SU-DHL-6 (cell line): ENCODE data around the gene BRSK2.

Source experiments
- H2AFZ ChIP-seq: fragments of 200-600 bp; sonication (generic); 2 replicates; pipeline ENCODE4 v1.6.1; 2014; ENCODE audit warnings: low read depth, mild to moderate bottlenecking, moderate library complexity, mixed read lengths, antibody characterized with exemption, low read length; ENCODE audit not compliant: severe bottlenecking
- H3F3A ChIP-seq: fragments of 200-600 bp; shearing (Covaris generic); 2 replicates; pipeline ENCODE4 v1.6.0; 2016; ENCODE audit warnings: antibody characterized with exemption, mild to moderate bottlenecking; ENCODE audit not compliant: insufficient read depth
- H3K27ac ChIP-seq: fragments of 200-600 bp; sonication (generic); 2 replicates; pipeline ENCODE4 v1.5.1; 2016; ENCODE audit warnings: low read depth, mild to moderate bottlenecking, low read length, moderate library complexity, mixed read lengths
- H3K27me3 ChIP-seq: fragments of 200-600 bp; sonication (generic), shearing (Covaris generic); 2 replicates; pipeline ENCODE4 v1.6.0; 2014; ENCODE audit warnings: mild to moderate bottlenecking, low read length
- H3K36me3 ChIP-seq: fragments of 200-600 bp; sonication (generic); 2 replicates; pipeline ENCODE4 v1.6.1; 2014; ENCODE audit warnings: mild to moderate bottlenecking, low read length, mixed read lengths
- H3K4me2 ChIP-seq: fragments of 300-600, 200-600 bp; shearing (Covaris generic), sonication (generic); 2 replicates; pipeline ENCODE4 v1.6.0; 2014; ENCODE audit warnings: low read length, low read depth, mild to moderate bottlenecking; ENCODE audit not compliant: poor library complexity, severe bottlenecking
- H3K4me3 ChIP-seq: fragments of 200-600 bp; sonication (generic); 2 replicates; pipeline ENCODE4 v1.5.1; 2014; ENCODE audit warnings: antibody characterized with exemption, low read length, mild to moderate bottlenecking, mixed read lengths; ENCODE audit not compliant: insufficient read depth, poor library complexity, severe bottlenecking
- H3K79me2 ChIP-seq: fragments of 200-600 bp; sonication (generic); 2 replicates; pipeline ENCODE4 v1.6.1; 2014; ENCODE audit warnings: mild to moderate bottlenecking, low read length, moderate library complexity; ENCODE audit not compliant: insufficient read depth
- H3K9ac ChIP-seq: fragments of 200-600 bp; sonication (generic); 2 replicates; pipeline ENCODE4 v1.7.0; 2014; ENCODE audit warnings: mild to moderate bottlenecking, low read length
- H3K9me2 ChIP-seq: fragments of 200-600 bp; sonication (generic); replicated peaks from 2 replicates; pipeline ENCODE4 v1.6.1; 2014; ENCODE audit warnings: low read length; ENCODE audit not compliant: insufficient read depth
- H3K9me3 ChIP-seq: fragments of 200-600 bp; sonication (generic); 2 replicates; pipeline ENCODE4 v1.6.1; 2014; ENCODE audit warnings: low read length, mixed read lengths; ENCODE audit not compliant: insufficient read depth
- H4K20me1 ChIP-seq: fragments of 200-600 bp; sonication (generic); 2 replicates; pipeline ENCODE4 v1.6.1; 2014; ENCODE audit warnings: low read depth, mild to moderate bottlenecking, antibody characterized with exemption, low read length, moderate library complexity, mixed read lengths
- EZH2phosphoT487 ChIP-seq: fragments of 200-600 bp; sonication (generic), shearing (Covaris generic); conservative IDR thresholded peaks from 2 replicates; pipeline ENCODE4 v1.6.1; 2018; ENCODE audit warnings: mild to moderate bottlenecking, antibody characterized with exemption, low read length, moderate library complexity, mixed read lengths
- TF ChIP-seq, protein P1 (sequence below): fragments of 200-600 bp; sonication (generic); IDR thresholded peaks from one replicate; pipeline ENCODE4 v1.5.1; 2017; ENCODE audit warnings: antibody characterized with exemption, mild to moderate bottlenecking, low read length, moderate library complexity; ENCODE audit not compliant: insufficient read depth, poor library complexity, severe bottlenecking

BRSK2 gene

GRCh38 chr11:1460396-1460985 lies 70.8 kb downstream of the BRSK2 start:
- H3K27me3 ChIP-seq = no peaks in the 10 kb centered on the region
- no peaks in the 10 kb centered on the region for H3K79me2 ChIP-seq
- no peaks in the 10 kb centered on the region for H4K20me1 ChIP-seq
- H3K36me3 ChIP-seq = no peaks in the 10 kb centered on the region
- H3K9ac ChIP-seq = no peak overlapping the region
- H3K27ac ChIP-seq = no peak overlapping the region
- H3K4me2 ChIP-seq = no peak overlapping the region
- no peak for TF ChIP-seq EZH2phosphoT487
- TF ChIP-seq, protein P1, sequence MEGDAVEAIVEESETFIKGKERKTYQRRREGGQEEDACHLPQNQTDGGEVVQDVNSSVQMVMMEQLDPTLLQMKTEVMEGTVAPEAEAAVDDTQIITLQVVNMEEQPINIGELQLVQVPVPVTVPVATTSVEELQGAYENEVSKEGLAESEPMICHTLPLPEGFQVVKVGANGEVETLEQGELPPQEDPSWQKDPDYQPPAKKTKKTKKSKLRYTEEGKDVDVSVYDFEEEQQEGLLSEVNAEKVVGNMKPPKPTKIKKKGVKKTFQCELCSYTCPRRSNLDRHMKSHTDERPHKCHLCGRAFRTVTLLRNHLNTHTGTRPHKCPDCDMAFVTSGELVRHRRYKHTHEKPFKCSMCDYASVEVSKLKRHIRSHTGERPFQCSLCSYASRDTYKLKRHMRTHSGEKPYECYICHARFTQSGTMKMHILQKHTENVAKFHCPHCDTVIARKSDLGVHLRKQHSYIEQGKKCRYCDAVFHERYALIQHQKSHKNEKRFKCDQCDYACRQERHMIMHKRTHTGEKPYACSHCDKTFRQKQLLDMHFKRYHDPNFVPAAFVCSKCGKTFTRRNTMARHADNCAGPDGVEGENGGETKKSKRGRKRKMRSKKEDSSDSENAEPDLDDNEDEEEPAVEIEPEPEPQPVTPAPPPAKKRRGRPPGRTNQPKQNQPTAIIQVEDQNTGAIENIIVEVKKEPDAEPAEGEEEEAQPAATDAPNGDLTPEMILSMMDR = no peak
- H3K9me2 ChIP-seq = no peaks in the 10 kb centered on the region
- no peak overlapping the region for H3K4me3 ChIP-seq
- H3F3A ChIP-seq = no peaks in the 10 kb centered on the region
- no peaks in the 10 kb centered on the region for H3K9me3 ChIP-seq
- no peak overlapping the region for H2AFZ ChIP-seq

- Histone ChIP-seq H3K9me2 (no peaks in the 10 kb centered on the region), H3K4me2 (no peak overlapping the region), H3K9ac (no peak overlapping the region), H3K27me3 (no peaks in the 10 kb centered on the region), H3K27ac (no peak overlapping the region), H3K9me3 (no peaks in the 10 kb centered on the region), H4K20me1 (no peaks in the 10 kb centered on the region), H3K4me3 (no peak overlapping the region), H3F3A (no peaks in the 10 kb centered on the region), H2AFZ (no peak overlapping the region), H3K36me3 (no peaks in the 10 kb centered on the region), H3K79me2 (no peaks in the 10 kb centered on the region)
- no peak for TF ChIP-seq EZH2phosphoT487
- TF ChIP-seq, protein P1 = no peak
Measured at GRCh38 chr11:1460986-1461825, 71.5 kb downstream of the BRSK2 start.

- Histone ChIP-seq H3K27ac (no peak overlapping the region), H2AFZ (no peak overlapping the region)
- TF ChIP-seq, protein P1 = no peak
- TF ChIP-seq EZH2phosphoT487 = no peak
Measured at GRCh38 chr11:1461826-1462697, 72.3 kb downstream of the BRSK2 start.

More at GRCh38 chr11:1461826-1462697, 72.3 kb downstream of the BRSK2 start:
- Histone ChIP-seq H3K36me3 (no peaks in the 10 kb centered on the region), H3F3A (no peaks in the 10 kb centered on the region), H4K20me1 (no peaks in the 10 kb centered on the region), H3K79me2 (no peaks in the 10 kb centered on the region), H3K4me3 (no peak overlapping the region), H3K9ac (no peak overlapping the region), H3K9me2 (no peaks in the 10 kb centered on the region), H3K27me3 (no peaks in the 10 kb centered on the region), H3K9me3 (no peaks in the 10 kb centered on the region), H3K4me2 (no peak overlapping the region)
